ENCODE measurements around the gene LGR6. TPM values are rescaled to one million over a fixed set of nuclear protein-coding genes. Genes with fewer than 3 reads are reported as not detected.

Gene LGR6
- total RNA-seq, 1 donor from 2014 or later = 3.1 TPM

- Mint-ChIP-seq H3K27ac (no peak overlapping the region), H3K27me3 (ENCODE audit: low read depth) (peaks cover 5% of the 10 kb centered on the region), H3K4me1 (peaks cover 10% of the 10 kb centered on the region), H3K9me3 (no peaks in the 10 kb centered on the region), H3K4me3 (no peak overlapping the region), H3K36me3 (no peaks in the 10 kb centered on the region)
- no peak for TF ChIP-seq CTCF (IDR thresholded peaks at IDR 0.05; ENCODE audit: unreplicated experiment)
- no peak for DNase-seq (ENCODE audit: low spot score in 2 of 2, unreplicated experiment in 2 of 2)
These were observed 13.7 kb downstream of the LGR6 start for GRCh38 chr1:202207292-202207691.

GRCh38 chr1:202208351-202208857 lies 14.8 kb downstream of the LGR6 start:
- TF ChIP-seq CTCF (IDR thresholded peaks at IDR 0.05; ENCODE audit: unreplicated experiment) = no peak
- Mint-ChIP-seq H3K4me3 (no peak overlapping the region), H3K9me3 (no peaks in the 10 kb centered on the region), H3K27me3 (ENCODE audit: low read depth) (peaks cover 15% of the 10 kb centered on the region), H3K36me3 (no peaks in the 10 kb centered on the region), H3K27ac (no peak overlapping the region), H3K4me1 (peaks cover 10% of the 10 kb centered on the region)
- no peak for DNase-seq (ENCODE audit: low spot score in 2 of 2, unreplicated experiment in 2 of 2)

- no peak for TF ChIP-seq CTCF (IDR thresholded peaks at IDR 0.05; ENCODE audit: unreplicated experiment)
- H3K27ac Mint-ChIP-seq = no peak overlapping the region
- DNase-seq (ENCODE audit: low spot score in 2 of 2, unreplicated experiment in 2 of 2) = no peak
- H3K4me3 Mint-ChIP-seq = no peak overlapping the region
- no peaks in the 10 kb centered on the region for H3K9me3 Mint-ChIP-seq
- H3K4me1 Mint-ChIP-seq = peaks cover 18% of the 10 kb centered on the region
- H3K27me3 Mint-ChIP-seq (ENCODE audit: low read depth) = peaks cover 32% of the 10 kb centered on the region
- no peaks in the 10 kb centered on the region for H3K36me3 Mint-ChIP-seq
These were observed 16.8 kb downstream of the LGR6 start for GRCh38 chr1:202210385-202210784.

- Mint-ChIP-seq H3K4me3 (no peak overlapping the region), H3K27me3 (ENCODE audit: low read depth) (peaks cover 37% of the 10 kb centered on the region), H3K36me3 (no peaks in the 10 kb centered on the region), H3K27ac (no peak overlapping the region), H3K9me3 (no peaks in the 10 kb centered on the region), H3K4me1 (peaks cover 18% of the 10 kb centered on the region)
- no peak for DNase-seq (ENCODE audit: low spot score in 2 of 2, unreplicated experiment in 2 of 2)
- no peak for TF ChIP-seq CTCF (IDR thresholded peaks at IDR 0.05; ENCODE audit: unreplicated experiment)
These were observed 17.4 kb downstream of the LGR6 start for GRCh38 chr1:202210969-202211368.

GRCh38 chr1:202212787-202213186 lies 19.2 kb downstream of the LGR6 start:
- Mint-ChIP-seq H3K27ac (no peak overlapping the region), H3K9me3 (no peaks in the 10 kb centered on the region), H3K4me1 (peaks cover 19% of the 10 kb centered on the region), H3K36me3 (no peaks in the 10 kb centered on the region), H3K4me3 (no peak overlapping the region), H3K27me3 (ENCODE audit: low read depth) (peaks cover 43% of the 10 kb centered on the region)
- no peak for DNase-seq (ENCODE audit: low spot score in 2 of 2, unreplicated experiment in 2 of 2)
- no peak for TF ChIP-seq CTCF (IDR thresholded peaks at IDR 0.05; ENCODE audit: unreplicated experiment)

All from mesothelial cell of epicardium (in vitro differentiated cells).